Heart right ventricle (tissue), 16 donors: ENCODE measurements around the gene NPAS4. TPM values are rescaled to one million over a fixed set of nuclear protein-coding genes. Genes with fewer than 3 reads are reported as not detected.

Experiments used
- ATAC-seq, 8 donors: fragments of 200-7000 bp; cut with Tn5 transposase; one replicate each; pipeline ENCODE4 v1.9.1; 2020; ENCODE audit warnings: mild to moderate bottlenecking in 8 of 8, moderate library complexity in 8 of 8, moderate number of reproducible peaks in 1 of 8
- DNase-seq, 2 donors: peaks; one replicate each; pipeline ENCODE4 v3.0.0-alpha.2; 2020
- H3K27ac ChIP-seq, 10 donors: fragments of 200-600 bp; sonication (generic) in 2 of 10; one replicate each; pipeline versions ENCODE4 v1.5.0 to v1.8.0; 2020 to 2022; ENCODE audit warnings: mild to moderate bottlenecking in 3 of 10
- H3K27me3 ChIP-seq, 7 donors: fragments of 200-600 bp; one replicate each; pipeline ENCODE4 v1.8.0; 2021 to 2022; ENCODE audit warnings: mild to moderate bottlenecking in 2 of 7
- H3K36me3 ChIP-seq, 9 donors: fragments of 200-600 bp; sonication (generic) in 1 of 9; one replicate each; pipeline versions ENCODE4 v1.5.0 to v1.8.0; 2020 to 2022; ENCODE audit warnings: mild to moderate bottlenecking in 2 of 9
- H3K4me1 ChIP-seq, 9 donors: fragments of 200-600 bp; sonication (generic) in 1 of 9; one replicate each; pipeline versions ENCODE4 v1.5.0 to v1.8.0; 2020 to 2022; ENCODE audit warnings: mild to moderate bottlenecking in 4 of 9
- H3K4me3 ChIP-seq, 10 donors: fragments of 200-600 bp; sonication (generic) in 2 of 10; one replicate each; pipeline versions ENCODE4 v1.5.0 to v1.8.0; 2020 to 2022; ENCODE audit warnings: mild to moderate bottlenecking in 7 of 10, moderate library complexity in 2 of 10
- H3K9me3 ChIP-seq, 11 donors: fragments of 200-600 bp in 10 of 11; sonication (generic) in 2 of 11; one replicate each; pipeline versions ENCODE4 v1.5.0 to v1.8.0; 2013 to 2022; ENCODE audit warnings: mild to moderate bottlenecking in 2 of 11, control low read depth in 1 of 11, moderate library complexity in 1 of 11
- CTCF ChIP-seq, 9 donors: fragments of 200-600 bp; sonication (generic) in 2 of 9; IDR thresholded peaks; one replicate each; pipeline versions ENCODE4 v1.5.0 to v1.8.0; 2021 to 2022; ENCODE audit warnings: antibody characterized with exemption in 9 of 9, mild to moderate bottlenecking in 5 of 9, moderate library complexity in 1 of 9
- WGBS, 2 donors: extraction: QIAGEN DNeasy Blood & Tissue Kit; methylation state at CpG; one replicate each; pipeline ENCODE4 v1.1.7; 2013; ENCODE audit warnings: inconsistent platforms in 1 of 2; 5-methylcytosine and 5-hydroxymethylcytosine counted together
- intact Hi-C, 10 donors: fragments of 100-400 bp; cut with DNase I; formaldehyde crosslinking; loops; one replicate each; pipeline versions ENCODE4 v1.11.1 to v1.14.2; 2022
- polyA plus RNA-seq, 2 donors: library from polyadenylated mRNA; stranded (reverse); fragments of 200-250 nt; gene quantifications; one replicate each; pipeline ENCODE4 v1.2.3, GENCODE V29; 2013
- total RNA-seq, 10 donors: library from RNA; stranded (reverse); fragmentation: NEBNext Ultra II Directional in 3 of 10; extraction: Animal tissue kit (Norgen Biotek cat#: 25700) in 3 of 10; gene quantifications; one replicate each; pipeline versions ENCODE4 v1.2.1 to v1.2.4, GENCODE V29; 2021 to 2023
- donor health status: Arrhythmogenic right ventricular cardiomyopathy.
- donor health status: ischemic (EF 13 %, LVEDD 7.1; RV severe dilation, severe dysfunction).
- donor health status: healthy with polysubstance abuse.
- donor health status: DM: no; HTN: yes; CAD: no.
- donor health status: DM: no; HTN: no; CAD: no.
- donor health status: ischemic (EF 25% LVEDD 6.9; RV normal size, moderate dysfunction).
- donor health status: ischemic (EF 25% LVEDD 5.7; RV mildly dilated, moderate dysfunction).
- donor health status: healthy.
- donor health status: DM: yes; HTN: yes; CAD: no.
- donor health status: Ischemic cardiomyopathy.
- donor health status: ischemic (EF 35%, LVEDD 5.7; RV mildly dilated, moderate dysfunction).
- donor health status: nonischemic (EF 11% LVEDD 7.7; RV severe dilation, severe dysfunction).
- donor health status: DM: yes; HTN: yes; CAD: no.
- donor health status: PGD.
- donor health status: ischemic (EF 29% LVEDD 5.4; RV normal size, mild dysfunction).
- donor health status: nonischemic (EF 23%, LVEDD 6.1; RV moderate dilation, normal function).

Gene NPAS4
- total and polyA plus RNA-seq, 12 donors, result 0.04 TPM; not detected in 11

GRCh38 chr11:66448523-66448922 is 27.7 kb downstream of the NPAS4 start:
- intact Hi-C loops, result no loop called here
- TF ChIP-seq CTCF (IDR thresholded peaks at IDR 0.05), result no peak

GRCh38 chr11:66450560-66450959 is 29.7 kb downstream of the NPAS4 start:
- Histone ChIP-seq H3K36me3 (no peaks in the 10 kb centered on the region), H3K4me3 (no peak overlapping the region), H3K9me3 (no peaks in the 10 kb centered on the region), H3K27ac (no peak overlapping the region), H3K4me1 (no peaks in the 10 kb centered on the region), H3K27me3 (peaks cover 0 to 6% (median 0%) of the 10 kb centered on the region in 7 donors)
- WGBS, 2 donors, result 58 to 62% methylated on average over 4 of the region's 4 CpGs
- intact Hi-C loops, result no loop called here
- TF ChIP-seq CTCF (IDR thresholded peaks at IDR 0.05), result no peak
- DNase-seq (no peak), ATAC-seq (no peak)

More at GRCh38 chr11:66448523-66448922, 27.7 kb downstream of the NPAS4 start:
- ATAC-seq (no peak), DNase-seq (no peak)
- H3K36me3 ChIP-seq, result no peaks in the 10 kb centered on the region
- peaks cover 0 to 8% (median 3%) of the 10 kb centered on the region in 11 donors for H3K9me3 ChIP-seq
- 74 to 76% methylated on average over 4 of the region's 4 CpGs for WGBS, 2 donors
- H3K4me3 ChIP-seq, result no peak overlapping the region
- peaks cover 0 to 9% (median 0%) of the 10 kb centered on the region in 9 donors for H3K4me1 ChIP-seq
- no peak overlapping the region for H3K27ac ChIP-seq
- H3K27me3 ChIP-seq, result no peaks in the 10 kb centered on the region

- no peak for TF ChIP-seq CTCF (IDR thresholded peaks at IDR 0.05)
- ATAC-seq, result no peak
- no peaks in the 10 kb centered on the region for H3K36me3 ChIP-seq
- H3K27ac ChIP-seq, result no peak overlapping the region
- no peak for DNase-seq
- no peak overlapping the region for H3K4me3 ChIP-seq
- no peaks in the 10 kb centered on the region for H3K4me1 ChIP-seq
- intact Hi-C loops, result no loop called here
- H3K27me3 ChIP-seq, result peaks cover 0 to 6% (median 0%) of the 10 kb centered on the region in 7 donors
- no peaks in the 10 kb centered on the region for H3K9me3 ChIP-seq
- WGBS, 2 donors, result 82 to 89% methylated on average over 4 of the region's 4 CpGs
These were observed 30.8 kb downstream of the NPAS4 start for GRCh38 chr11:66451663-66452062.

GRCh38 chr11:66454247-66454646 is 33.4 kb downstream of the NPAS4 start:
- Histone ChIP-seq H3K4me1 (peaks cover 0 to 6% (median 0%) of the 10 kb centered on the region in 9 donors), H3K4me3 (no peak overlapping the region), H3K9me3 (no peaks in the 10 kb centered on the region), H3K27ac (no peak overlapping the region), H3K27me3 (peaks cover 0 to 6% (median 0%) of the 10 kb centered on the region in 7 donors), H3K36me3 (no peaks in the 10 kb centered on the region)
- intact Hi-C loops, result no loop called here
- DNase-seq (no peak), ATAC-seq (no peak)
- 37 to 44% methylated on average over 6 of the region's 6 CpGs for WGBS, 2 donors
- no peak for TF ChIP-seq CTCF (IDR thresholded peaks at IDR 0.05)
